G401 (cell line): Measurements from ENCODE around the gene MIS12. TPM values are rescaled to one million over a fixed set of nuclear protein-coding genes. Genes with fewer than 3 reads are reported as not detected.

Source experiments
- DNase-seq: peaks from one replicate; pipeline ENCODE4 v3.0.0-alpha.2; 2015; ENCODE audit warnings: low spot score
- in situ Hi-C: cut with HindIII; loops from 2 replicates; pipeline ENCODE4 v1.10.0; 2016; ENCODE audit warnings: low sequenced_read_pairs, mixed read lengths
- total RNA-seq: library from RNA; depleted of rRNA; stranded (reverse); fragments of >200 nt; shearing (Covaris generic); gene quantifications from 2 replicates; pipeline ENCODE4 v1.2.3, GENCODE V29; 2014; rRNA removed

The MIS12 gene
- total RNA-seq: 13.4 and 18.4 TPM in 2 replicates

- DNase-seq: peak; percentile 100
- in situ Hi-C loops: no loop called here
Measured at GRCh38 chr17:5486206-5487124, at the start of gene MIS12. Gene MIS12 (plus strand): TSS chr17:5486566. CDS start chr17:5488863, 2,297 bp downstream.

- DNase-seq: no peak
- in situ Hi-C loops: no loop called here
Measured at GRCh38 chr17:5437721-5438317, 48.5 kb upstream of the MIS12 start.

- in situ Hi-C loops: no loop called here
- DNase-seq: peak; percentile 88
Measured at GRCh38 chr17:5438716-5439445, 47.5 kb upstream of the MIS12 start, which contains the start of gene C1QBP. Gene C1QBP (minus strand): TSS chr17:5439155. CDS start chr17:5439073, 82 bp downstream.

- DNase-seq: no peak
- in situ Hi-C loops: no loop called here
Measured at GRCh38 chr17:5439446-5439764, 47.0 kb upstream of the MIS12 start.

GRCh38 chr17:5443728-5444127, 42.6 kb upstream of the MIS12 start:
- in situ Hi-C loops: no loop called here
- DNase-seq: no peak

- in situ Hi-C loops: no loop called here
- no peak for DNase-seq
Measured at GRCh38 chr17:5444209-5444608, 42.2 kb upstream of the MIS12 start.

- in situ Hi-C loops: no loop called here
- peak; percentile 19 for DNase-seq
Measured at GRCh38 chr17:5446786-5447185, 39.6 kb upstream of the MIS12 start.

GRCh38 chr17:5464717-5465507, 21.5 kb upstream of the MIS12 start:
- no peak for DNase-seq
- in situ Hi-C loops: no loop called here

GRCh38 chr17:5466295-5466694, 20.1 kb upstream of the MIS12 start:
- in situ Hi-C loops: no loop called here
- DNase-seq: no peak

- no peak for DNase-seq
- in situ Hi-C loops: no loop called here
Measured at GRCh38 chr17:5467416-5467815, 18.9 kb upstream of the MIS12 start.

GRCh38 chr17:5468075-5468473, 18.3 kb upstream of the MIS12 start:
- in situ Hi-C loops: no loop called here
- no peak for DNase-seq

- in situ Hi-C loops: no loop called here
- no peak for DNase-seq
Measured at GRCh38 chr17:5472511-5472910, 13.9 kb upstream of the MIS12 start.

GRCh38 chr17:5473906-5474305, 12.5 kb upstream of the MIS12 start:
- in situ Hi-C loops: no loop called here
- DNase-seq: no peak

GRCh38 chr17:5478992-5479391, 7.4 kb upstream of the MIS12 start:
- DNase-seq: no peak
- in situ Hi-C loops: no loop called here

GRCh38 chr17:5480962-5481361, 5.4 kb upstream of the MIS12 start:
- DNase-seq: no peak
- in situ Hi-C loops: no loop called here

- in situ Hi-C loops: no loop called here
- DNase-seq: no peak
Measured at GRCh38 chr17:5481451-5481850, 4.9 kb upstream of the MIS12 start.

- in situ Hi-C loops: no loop called here
- DNase-seq: no peak
Measured at GRCh38 chr17:5485270-5486205, 828 bp upstream of the MIS12 start, which contains the start of gene DERL2. Gene DERL2 (minus strand): TSS chr17:5486178. CDS start chr17:5486161, 17 bp downstream.

- in situ Hi-C loops: no loop called here
Measured at GRCh38 chr17:5488752-5489151, 2.4 kb downstream of the MIS12 start.

More at GRCh38 chr17:5488752-5489151, 2.4 kb downstream of the MIS12 start:
- no peak for DNase-seq
